Skin epidermis (tissue), 12 donors: ENCODE measurements around the gene PTPRN2.
"Not testable (repeated sequence)": the region's sequence is repeated elsewhere in the genome, so short reads cannot be mapped to it uniquely, and the experiment has no call there.

Experiments
- H3K27ac ChIP-seq, 21 experiments: fragments of 200-600 bp; sonication (generic) in 11 of 21; one replicate each; pipeline ENCODE4 v1.5.0; 2020; ENCODE audit warnings: mild to moderate bottlenecking in 3 of 21, inconsistent platforms in 2 of 21, moderate library complexity in 2 of 21
- H3K4me3 ChIP-seq, 7 experiments: fragments of 200-600 bp; sonication (generic) in 2 of 7; one replicate each; pipeline ENCODE4 v1.5.0; 2020; ENCODE audit warnings: inconsistent platforms in 2 of 7, mild to moderate bottlenecking in 2 of 7, moderate library complexity in 1 of 7

PTPRN2 gene

DNA sequence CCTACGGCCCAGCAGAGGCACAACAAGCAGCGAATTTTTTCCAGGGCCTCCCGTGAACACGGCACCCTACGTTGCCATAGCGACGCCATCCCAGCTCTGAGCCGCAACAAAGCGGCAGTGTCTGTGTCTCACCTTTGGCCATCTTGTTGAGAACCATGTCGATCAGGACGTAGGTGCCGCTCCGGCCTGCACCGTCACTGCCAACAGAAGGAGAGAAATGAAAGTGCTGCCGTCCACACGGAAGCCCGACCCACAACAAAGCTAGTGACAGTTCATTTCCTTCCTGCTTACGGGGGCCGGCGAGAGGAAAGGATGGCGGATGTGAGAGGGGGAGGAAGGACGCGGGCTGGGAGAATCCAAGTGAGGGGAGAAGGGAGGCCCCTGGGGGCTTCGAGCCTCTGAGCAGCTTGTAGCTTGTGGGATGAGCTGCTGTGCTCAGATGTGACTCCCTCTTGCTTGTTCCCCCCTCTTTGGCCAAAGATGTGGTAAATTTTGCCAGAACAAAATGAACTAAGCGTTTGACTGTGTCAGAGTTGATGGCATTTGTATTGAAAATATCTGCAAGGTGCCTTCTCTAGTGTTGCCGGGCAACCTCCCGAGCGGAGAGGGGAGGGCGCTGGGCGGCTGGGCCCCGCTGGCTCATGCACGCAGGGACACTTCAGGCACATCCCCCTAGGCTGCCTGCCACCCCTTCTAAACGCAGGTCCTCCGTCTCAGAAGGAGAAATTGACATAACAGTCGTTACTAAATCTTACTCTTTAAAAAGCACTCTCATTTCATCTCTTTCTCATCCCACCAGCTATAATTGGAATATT, 1018.6 kb downstream of the PTPRN2 start:
- Histone ChIP-seq H3K4me3 (peak overlapping the region; percentile 22 to 48 (median 38)), H3K27ac (peak overlapping the region in 13 of 21 experiments; percentile 1 to 73 (median 54))

DNA sequence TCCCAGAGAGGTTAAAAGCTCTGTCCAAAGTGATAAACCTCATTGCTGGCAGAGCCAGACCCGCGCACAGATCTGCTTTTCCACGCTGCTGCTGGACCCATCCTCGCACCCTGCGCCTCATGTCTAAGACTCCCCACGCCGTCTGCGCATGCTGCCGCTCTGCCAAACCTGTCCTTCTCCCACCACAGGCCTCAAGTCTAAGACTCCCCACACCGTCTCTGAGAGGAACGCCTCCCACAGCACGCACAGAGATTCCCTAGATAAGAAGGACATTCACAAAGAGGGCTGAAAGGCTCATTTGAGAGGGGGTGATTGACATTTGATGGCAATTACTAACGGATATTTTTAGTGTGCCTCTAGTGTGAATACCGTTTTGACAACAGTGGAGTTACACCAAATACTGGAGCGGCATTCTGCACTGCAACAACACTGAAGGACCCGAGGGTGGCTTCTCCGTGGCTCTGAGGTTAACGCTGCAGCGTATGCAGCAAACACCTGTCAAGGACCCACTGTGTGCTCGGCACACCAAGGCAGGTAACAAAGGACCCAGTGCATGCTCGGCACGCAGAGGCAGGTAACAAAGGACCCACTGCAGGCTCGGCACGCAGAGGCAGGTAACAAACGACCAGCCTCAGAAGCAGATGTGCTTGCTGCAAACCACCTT, 1019.4 kb downstream of the PTPRN2 start:
- H3K27ac ChIP-seq: peak overlapping the region in 12 of 21 experiments; percentile 1 to 73 (median 47)
- H3K4me3 ChIP-seq: peak overlapping the region; percentile 22 to 48 (median 38)

DNA sequence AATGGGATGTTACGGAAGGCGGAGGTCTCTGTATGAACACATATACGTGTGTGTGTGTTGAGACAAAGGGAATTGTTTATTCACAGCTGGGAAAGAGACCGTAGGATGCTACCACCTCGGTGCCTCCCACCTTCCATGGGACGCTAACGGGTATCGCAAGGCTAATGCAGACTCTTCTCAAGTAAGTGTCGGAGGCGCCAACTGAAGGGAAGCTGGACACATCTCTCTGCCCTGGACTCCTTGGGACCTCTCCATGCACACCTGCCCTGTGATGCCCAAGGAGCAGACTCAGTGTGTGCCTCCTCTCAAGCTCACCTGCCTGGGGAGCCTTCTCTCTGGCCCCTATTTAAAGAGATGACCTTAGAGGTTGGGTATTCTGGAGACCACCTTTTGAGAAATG, 1020.0 kb downstream of the PTPRN2 start:
- Histone ChIP-seq H3K27ac (no peak overlapping the region), H3K4me3 (no peak overlapping the region)

DNA sequence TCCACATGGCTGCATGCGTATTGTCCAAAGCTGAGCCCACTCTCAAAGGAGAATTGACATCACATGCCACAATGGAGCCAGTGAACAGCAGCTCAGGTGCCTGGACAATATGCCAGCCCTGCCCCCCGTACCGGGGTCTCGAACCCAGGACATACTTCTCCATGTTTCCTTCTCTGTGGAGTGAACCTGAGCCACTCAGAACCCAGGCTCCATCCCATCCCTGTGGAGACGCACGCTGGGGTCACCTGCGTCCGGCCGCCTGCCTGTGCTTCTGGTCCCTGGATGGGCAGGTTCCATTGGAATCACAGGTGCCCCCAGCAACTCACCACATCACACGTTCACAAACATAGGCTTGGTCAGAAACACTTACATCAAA, 1021.0 kb downstream of the PTPRN2 start:
- no peak overlapping the region for H3K27ac ChIP-seq
- no peak overlapping the region for H3K4me3 ChIP-seq

DNA sequence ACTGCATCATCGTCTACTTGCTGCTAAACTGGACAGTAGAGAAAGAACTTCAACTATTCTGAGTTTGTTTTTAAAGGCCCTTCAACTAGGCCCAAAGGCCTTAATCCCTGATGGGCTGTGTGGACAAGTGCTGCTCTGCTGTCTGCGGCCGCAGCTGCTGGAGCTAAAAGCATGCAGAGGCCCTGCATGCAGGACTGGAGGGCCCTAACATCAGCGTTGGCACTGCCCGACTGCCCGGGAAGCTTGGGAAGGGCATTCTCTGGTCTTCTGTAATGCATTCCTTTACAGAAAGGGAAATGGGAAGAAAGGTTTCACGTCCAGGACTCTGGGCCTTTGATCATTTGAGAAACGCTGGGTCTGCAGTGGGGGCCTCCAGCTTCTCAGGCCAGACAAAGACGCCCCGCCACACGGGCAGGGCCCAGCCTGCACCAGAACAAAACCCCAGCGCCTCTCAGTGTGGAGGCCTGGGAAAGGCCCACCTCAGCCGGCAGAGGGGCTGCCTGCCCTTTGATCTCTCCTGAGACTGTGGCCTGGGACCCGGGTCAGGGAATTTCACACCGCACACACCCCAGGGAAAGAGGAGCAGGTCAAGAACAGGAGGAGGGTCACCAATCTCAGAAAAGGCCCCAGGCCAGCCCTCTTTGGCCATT, 1021.5 kb downstream of the PTPRN2 start:
- Histone ChIP-seq H3K4me3 (no peak overlapping the region), H3K27ac (no peak overlapping the region)

DNA sequence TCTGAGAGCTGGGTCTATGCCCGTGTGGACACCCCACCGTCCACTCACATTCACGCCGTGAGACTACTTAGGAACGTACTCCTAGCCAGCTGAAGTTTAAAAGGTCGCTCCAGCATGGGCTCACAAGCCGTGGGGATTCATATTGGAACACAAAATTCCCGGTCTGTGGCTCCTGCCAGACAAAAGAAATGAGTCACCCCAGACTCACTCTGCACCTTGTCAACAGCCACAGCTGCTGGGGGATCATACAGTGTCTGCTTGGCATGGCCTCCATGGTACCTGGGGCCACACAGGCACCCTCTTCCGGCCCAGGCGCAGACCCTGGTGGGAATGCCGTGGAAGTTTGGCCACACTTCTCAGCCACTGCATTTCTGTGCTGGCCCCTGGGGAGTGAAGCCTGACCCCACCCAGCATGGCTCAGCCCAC, 1022.4 kb downstream of the PTPRN2 start:
- H3K4me3 ChIP-seq: no peak overlapping the region
- H3K27ac ChIP-seq: no peak overlapping the region

DNA sequence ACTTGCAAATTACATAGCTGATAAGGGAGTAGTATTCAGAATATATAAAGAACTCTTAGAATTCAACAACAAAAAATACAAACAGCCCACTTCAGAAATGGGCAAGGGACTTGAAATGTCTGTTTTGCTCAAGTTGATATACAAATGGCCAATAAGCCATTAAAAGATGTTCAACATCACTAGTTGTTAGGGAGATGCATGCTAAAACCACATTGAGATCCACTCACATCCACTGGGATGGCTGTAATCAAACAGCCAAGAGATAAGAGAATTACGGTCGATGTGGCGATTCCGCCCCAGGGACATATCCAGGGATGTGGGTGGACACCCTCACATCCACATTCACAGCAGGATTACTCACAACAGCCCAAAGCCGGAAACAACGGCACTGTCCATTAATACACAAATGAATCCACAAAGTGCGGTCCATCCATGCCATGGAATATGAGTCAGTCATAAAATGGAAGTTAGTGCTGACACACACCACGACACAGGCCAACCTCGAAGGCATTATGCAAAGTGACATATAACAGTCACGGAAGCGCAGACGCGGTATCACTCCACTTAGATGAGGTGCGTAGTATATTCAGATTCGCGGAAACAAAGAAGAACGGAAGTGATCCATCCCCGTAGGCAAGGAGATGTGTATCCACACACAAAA, 1023.0 kb downstream of the PTPRN2 start:
- Histone ChIP-seq H3K4me3 (no peak overlapping the region), H3K27ac (no peak overlapping the region)

DNA sequence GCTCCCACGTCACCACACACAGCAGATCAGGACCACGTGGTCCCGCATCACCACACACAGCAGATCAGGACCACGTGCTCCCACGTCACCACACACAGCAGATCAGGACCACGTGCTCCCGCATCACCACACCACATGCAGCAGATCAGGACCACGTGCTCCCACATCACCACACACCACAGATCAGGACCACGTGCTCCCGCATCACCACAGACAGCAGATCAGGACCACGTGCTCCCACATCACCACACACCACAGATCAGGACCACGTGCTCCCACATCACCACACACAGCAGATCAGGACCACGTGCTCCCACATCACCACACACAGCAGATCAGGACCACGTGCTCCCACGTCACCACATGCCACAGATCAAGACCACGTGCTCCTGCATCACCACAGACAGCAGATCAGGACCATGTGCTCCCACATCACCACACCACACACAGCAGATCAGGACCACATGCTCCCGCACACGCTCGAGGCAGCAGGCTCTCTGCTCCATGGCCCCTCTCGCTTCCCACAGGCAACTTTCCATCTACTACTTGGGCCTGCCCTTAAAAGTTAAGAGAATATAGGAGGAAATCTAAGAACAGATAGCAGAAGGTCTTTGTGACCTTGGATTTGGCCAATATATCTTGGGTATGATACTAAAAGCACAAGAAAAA, 1024.0 kb downstream of the PTPRN2 start:
- not testable (repeated sequence) for H3K4me3 ChIP-seq, H3K27ac ChIP-seq

DNA sequence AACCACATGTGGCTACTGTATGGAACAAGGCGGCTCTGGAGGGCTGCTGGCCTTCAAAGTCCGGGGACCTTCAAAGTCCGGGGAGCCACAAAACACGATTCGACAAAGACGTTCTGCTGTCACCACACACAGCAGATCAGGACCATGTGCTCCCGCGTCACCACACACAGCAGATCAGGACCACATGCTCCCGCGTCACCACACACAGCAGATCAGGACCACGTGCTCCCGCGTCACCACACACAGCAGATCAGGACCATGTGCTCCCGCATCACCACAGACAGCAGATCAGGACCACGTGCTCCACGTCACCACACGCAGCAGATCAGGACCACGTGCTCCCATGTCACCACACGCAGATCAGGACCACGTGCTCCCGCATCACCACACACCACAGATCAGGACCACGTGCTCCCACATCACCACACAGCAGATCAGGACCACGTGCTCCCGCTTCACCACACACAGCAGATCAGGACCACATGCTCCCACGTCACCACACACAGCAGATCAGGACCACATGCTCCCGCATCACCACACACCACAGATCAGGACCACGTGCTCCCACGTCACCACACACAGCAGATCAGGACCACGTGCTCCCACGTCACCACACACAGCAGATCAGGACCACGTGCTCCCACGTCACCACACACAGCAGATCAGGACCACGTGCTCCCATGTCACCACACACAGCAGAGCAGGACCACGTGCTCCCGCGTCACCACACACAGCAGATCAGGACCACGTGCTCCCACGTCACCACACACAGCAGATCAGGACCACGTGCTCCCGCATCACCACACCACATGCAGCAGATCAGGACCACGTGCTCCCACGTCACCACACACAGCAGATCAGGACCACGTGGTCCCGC, 1024.9 kb downstream of the PTPRN2 start:
- H3K4me3 ChIP-seq, H3K27ac ChIP-seq: not testable (repeated sequence)

DNA sequence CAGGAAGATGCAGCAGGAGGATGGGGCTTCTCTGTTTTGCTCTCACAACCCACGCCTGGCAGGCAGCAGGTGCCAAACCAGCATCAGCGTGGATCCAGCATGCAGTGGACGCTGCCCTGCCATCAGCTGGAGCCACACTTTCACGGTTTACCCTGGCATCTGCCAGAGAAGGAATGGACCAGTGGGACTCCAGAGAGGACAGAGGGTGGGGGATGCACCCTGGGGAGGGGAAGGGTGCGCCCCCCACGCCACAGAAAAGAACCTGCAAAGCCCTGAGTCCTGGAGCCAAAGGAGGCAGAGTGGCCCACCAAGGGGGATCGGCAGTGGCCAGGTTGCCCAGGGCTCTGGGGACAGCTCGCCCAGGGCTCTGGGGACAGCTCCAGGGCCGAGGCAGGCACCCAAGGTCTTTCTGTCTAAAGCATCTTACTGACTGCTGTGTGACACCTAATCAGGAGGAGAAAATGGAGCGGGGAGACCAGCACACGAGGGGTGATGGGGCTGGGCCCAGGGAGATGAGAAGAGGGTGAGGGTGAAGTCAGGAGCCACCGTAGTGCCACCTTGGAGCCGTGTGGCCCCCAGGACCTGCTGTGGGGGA, 1025.7 kb downstream of the PTPRN2 start:
- no peak overlapping the region for H3K4me3 ChIP-seq
- no peak overlapping the region for H3K27ac ChIP-seq

DNA sequence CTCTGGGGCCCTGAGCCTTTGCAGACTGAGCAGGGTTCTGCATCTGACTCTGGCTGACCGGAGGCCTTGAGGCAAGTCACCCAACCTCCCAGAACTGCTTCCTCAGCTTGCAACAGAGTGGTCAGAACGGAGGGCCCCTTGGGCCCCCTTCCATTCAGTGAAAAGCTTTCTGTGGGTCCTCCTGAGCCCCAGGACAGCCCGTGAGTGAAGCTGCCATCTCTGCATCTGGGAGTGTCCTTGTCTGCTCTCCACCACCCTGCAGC, 1026.2 kb downstream of the PTPRN2 start:
- Histone ChIP-seq H3K4me3 (no peak overlapping the region), H3K27ac (no peak overlapping the region)

DNA sequence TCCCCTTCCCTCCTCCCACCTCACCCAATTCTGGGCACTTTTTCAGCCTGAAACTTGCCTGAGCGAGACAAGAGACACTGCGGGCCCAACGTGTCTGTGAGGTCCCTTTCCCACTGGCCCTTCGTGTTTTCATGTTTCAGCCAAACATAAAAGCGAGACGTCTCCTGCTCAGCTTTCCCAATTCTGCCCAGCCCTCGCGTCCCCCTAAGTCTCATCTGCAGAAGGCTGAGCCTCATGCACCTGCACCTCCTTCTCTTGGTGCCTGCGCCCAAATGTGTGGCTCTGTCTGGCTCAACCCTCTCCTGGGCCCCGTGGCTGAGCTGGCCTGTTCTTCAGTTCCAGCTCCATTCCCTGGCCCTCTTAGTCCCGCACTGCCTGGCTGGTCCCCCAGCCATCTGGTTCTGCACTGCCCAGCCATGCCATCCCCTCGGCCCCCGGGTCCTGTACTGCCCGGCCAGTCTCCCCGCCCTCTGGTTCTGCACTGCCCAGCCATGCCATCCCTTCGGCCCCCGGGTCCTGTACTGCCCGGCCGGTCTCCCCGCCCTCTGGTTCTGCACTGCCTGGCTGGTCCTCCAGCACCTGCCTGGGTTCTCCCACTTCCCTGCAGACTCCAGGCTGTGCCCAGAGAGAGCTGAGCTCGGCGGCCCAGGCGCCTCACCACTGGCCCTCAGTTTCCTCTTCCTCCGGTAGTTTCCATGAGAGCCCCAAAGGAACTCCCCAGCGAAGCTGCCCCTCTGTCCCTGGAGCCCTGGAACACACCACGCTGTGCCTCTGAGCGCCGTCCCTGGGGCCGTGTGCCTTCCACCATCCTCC, 1026.7 kb downstream of the PTPRN2 start:
- Histone ChIP-seq H3K4me3 (no peak overlapping the region), H3K27ac (no peak overlapping the region)

DNA sequence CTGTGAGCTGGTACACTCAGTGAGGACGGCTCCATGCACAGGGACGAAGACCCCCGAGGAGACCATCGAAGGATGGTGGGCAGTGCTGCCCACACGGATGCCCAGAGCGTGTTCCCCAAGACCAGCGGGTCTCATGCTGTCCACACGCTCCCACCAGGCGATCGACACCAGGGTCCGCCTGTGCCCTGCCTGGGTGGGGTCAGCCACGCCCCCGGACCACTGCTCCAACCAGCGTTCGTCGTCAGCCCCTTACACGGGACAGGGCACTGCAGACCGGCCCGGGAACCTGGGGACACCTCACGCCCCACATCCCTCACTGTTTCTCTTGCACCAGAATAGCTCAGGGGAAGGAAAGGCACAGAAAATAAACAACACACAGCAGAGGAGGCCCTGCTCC, 1027.4 kb downstream of the PTPRN2 start:
- Histone ChIP-seq H3K27ac (no peak overlapping the region), H3K4me3 (no peak overlapping the region)

DNA sequence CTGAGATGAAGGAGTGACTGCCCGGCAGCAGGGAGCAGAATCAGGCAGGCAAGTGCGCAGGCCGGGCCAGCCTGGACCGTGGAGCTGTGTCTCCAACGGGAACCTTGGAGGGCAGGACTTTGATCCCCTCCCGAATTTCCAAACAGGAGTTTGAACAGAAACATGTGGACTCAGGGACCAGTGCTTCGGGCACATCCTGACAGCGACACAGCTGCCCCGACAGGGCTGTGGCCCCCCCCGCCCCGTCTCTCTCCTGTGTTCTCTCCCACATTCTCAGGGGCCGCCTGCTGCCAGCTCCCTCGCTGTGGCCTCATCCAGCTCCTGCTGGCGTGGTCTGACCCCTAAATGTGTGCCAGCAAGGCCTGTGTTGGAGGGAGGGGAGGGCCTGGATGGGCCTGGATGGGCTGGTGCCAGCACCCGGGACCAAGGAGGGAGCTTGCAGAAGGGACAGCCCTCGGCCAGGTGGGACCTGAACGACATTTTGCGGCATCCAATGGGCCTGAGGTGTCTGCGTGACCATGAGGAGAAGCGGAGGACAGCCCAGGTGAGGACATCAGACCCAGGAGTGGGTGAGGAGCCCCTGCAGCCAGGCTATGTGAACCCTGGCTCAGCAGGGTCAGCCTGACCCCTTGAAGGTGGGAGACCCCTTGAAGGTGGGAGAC, 1027.9 kb downstream of the PTPRN2 start:
- Histone ChIP-seq H3K27ac (no peak overlapping the region), H3K4me3 (no peak overlapping the region)

DNA sequence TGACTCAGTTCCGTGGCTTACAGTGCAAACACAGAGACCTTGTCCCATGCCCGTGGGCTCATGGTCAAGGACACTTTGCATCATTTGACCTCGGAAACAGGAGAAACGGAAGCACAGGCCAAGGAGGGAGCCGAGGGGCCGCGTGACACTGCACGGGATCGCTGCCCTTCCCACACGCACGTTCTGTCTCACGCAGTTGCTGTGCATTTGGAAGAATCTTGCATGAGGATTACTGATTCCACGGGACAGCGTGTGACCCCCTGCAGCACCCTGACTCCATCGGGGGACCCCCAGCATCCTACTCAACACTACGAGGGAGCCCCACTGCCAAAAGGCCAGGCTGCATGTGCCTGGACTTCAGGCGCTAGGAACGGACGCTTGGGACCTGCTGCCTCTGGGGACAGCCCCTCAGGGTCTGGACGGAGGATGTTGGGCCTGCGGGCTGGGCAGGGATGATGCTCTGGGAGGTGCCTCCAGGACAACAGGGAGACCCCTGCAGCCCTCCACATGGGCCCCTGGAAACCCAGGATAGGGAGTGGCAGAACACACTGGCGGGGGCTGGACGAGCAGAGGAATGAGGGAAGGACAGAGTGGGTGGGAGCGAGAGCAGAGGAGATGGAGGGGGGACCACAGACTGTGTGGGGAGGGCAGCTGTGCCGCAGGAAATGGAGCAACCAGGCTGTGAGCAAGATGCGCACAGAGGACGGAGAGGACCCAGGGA, 1028.6 kb downstream of the PTPRN2 start:
- H3K4me3 ChIP-seq: no peak overlapping the region
- H3K27ac ChIP-seq: no peak overlapping the region

DNA sequence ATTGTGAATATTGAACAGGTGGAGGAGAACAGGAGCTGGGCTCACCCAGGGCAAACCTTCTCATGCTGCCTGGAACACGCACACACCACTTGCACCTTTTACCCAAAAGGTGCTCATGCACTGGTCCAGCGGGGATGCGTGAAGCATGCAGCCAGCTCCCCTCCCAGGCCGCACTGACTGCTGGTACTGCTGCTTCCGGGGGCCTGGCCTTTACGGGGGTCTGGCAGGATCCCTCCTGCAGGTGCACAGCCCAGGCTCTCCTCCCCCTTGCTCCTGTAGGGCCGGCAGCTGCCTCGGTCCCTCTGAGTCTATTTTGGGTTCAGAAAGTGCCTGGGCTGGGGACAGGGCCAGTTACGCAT, 1029.1 kb downstream of the PTPRN2 start:
- Histone ChIP-seq H3K4me3 (no peak overlapping the region), H3K27ac (no peak overlapping the region)

DNA sequence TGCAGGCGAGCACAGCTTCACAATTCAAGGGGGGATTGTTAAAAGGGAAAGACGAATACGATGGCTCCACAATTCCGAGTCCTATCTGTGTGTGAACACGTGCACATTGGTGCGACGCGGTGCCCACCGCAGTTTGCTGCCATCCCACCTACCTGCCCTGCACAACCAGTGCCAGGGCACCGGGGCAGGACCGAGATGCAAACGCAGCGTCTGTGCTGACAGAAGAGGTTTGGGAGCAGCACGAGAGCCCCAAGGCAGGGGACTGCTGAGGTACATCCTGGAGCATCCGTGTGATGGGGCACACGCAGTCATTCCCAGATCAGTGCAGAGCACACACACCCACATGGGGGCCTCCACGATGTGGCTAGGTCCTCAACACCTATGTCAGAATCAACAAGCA, 1029.6 kb downstream of the PTPRN2 start:
- no peak overlapping the region for H3K27ac ChIP-seq

More for the DNA sequence above, 1029.6 kb downstream of the PTPRN2 start:
- no peak overlapping the region for H3K4me3 ChIP-seq
